A549 (cell line): ENCODE data around the gene BSND. TPM values are rescaled to one million over a fixed set of nuclear protein-coding genes. Genes with fewer than 3 reads are reported as not detected.

Experiments
- ATAC-seq, 2 experiments: fragments of 200-7000 bp in 1 of 2; fragments of >200 bp in 1 of 2; cut with Nextera tagmentation in 1 of 2; cut with Tn5 transposase in 1 of 2; 3 replicates each; pipeline versions ENCODE4 v1.8.0 to v1.9.1; 2018 to 2020; ENCODE audit warnings: mild to moderate bottlenecking in 1 of 2, moderate library complexity in 1 of 2
- CTCF ChIA-PET: fragments of 300-600 bp; sonication (Branson Sonifier 250); formaldehyde crosslinking; extraction: SDS; loops from one replicate; lab custom pipeline; 2021; ENCODE audit warnings: antibody characterized with exemption, inconsistent platforms; lab: Yijun Ruan, JAX
- POLR2A ChIA-PET: fragments of 350-600 bp; formaldehyde crosslinking; extraction: SDS; loops from one replicate; lab custom pipeline; 2021; ENCODE audit warnings: antibody characterized with exemption, inconsistent platforms; lab: Yijun Ruan, JAX
- DNase-seq, 2 experiments: peaks; one replicate each; pipeline versions ENCODE4 v3.0.0 to v3.0.0-alpha.2; 2011 to 2016; ENCODE audit warnings: low read depth in 1 of 2, low spot score in 1 of 2
- FAIRE-seq: peaks from 2 replicates; lab custom pipeline; 2011; peaks lifted over from hg19 to GRCh38; lab: Jason Lieb, UNC
- H3K27ac ChIP-seq, 2 experiments: fragments of >200 bp; sonication (Bioruptor Twin); formaldehyde crosslinking; 3 replicates each; pipeline ENCODE4 v1.5.1; 2016 to 2017
- H3K4me1 ChIP-seq: fragments of >200 bp; sonication (Bioruptor Twin); formaldehyde crosslinking; 3 replicates; pipeline ENCODE4 v1.6.1; 2016
- H3K4me2 ChIP-seq: fragments of >200 bp; sonication (Bioruptor Twin); formaldehyde crosslinking; 3 replicates; pipeline ENCODE4 v1.6.1; 2016
- H3K4me3 ChIP-seq: fragments of >200 bp; sonication (Bioruptor Twin); formaldehyde crosslinking; 3 replicates; pipeline ENCODE4 v1.5.1; 2016
- H3K9me3 ChIP-seq: fragments of >200 bp; sonication (Bioruptor Twin); formaldehyde crosslinking; 3 replicates; pipeline ENCODE4 v1.6.1; 2016
- ATOH8 ChIP-seq: fragments of 250-450 bp; sonication (Bioruptor Pico); IDR thresholded peaks from 2 replicates; pipeline ENCODE4 v1.5.0; 2020; ENCODE audit warnings: low read depth, mild to moderate bottlenecking, moderate library complexity
- CBX2 ChIP-seq: fragments of 200-600 bp; sonication (generic); IDR thresholded peaks from 2 replicates; pipeline ENCODE4 v1.6.1; 2016; ENCODE audit warnings: low read depth, mild to moderate bottlenecking, borderline replicate concordance
- CBX8 ChIP-seq: fragments of 200-600 bp; sonication (generic); IDR thresholded peaks from 2 replicates; pipeline ENCODE4 v1.6.1; 2016
- CHD2 ChIP-seq: fragments of 150-350 bp; IDR thresholded peaks from 2 replicates; pipeline ENCODE4 v1.6.1; 2014; ENCODE audit warnings: low read length; ENCODE audit not compliant: partially characterized antibody
- CTCF ChIP-seq: fragments of >200 bp; sonication (Bioruptor Twin); formaldehyde crosslinking; IDR thresholded peaks from 3 replicates; pipeline ENCODE4 v1.5.1; 2016
- EHF ChIP-seq: fragments of 250-450 bp; sonication (Bioruptor Pico); IDR thresholded peaks from 2 replicates; pipeline ENCODE4 v1.5.0; 2020; ENCODE audit warnings: mild to moderate bottlenecking
- HDAC2 ChIP-seq: fragments of 200-600 bp; sonication (generic); IDR thresholded peaks from 2 replicates; pipeline ENCODE4 v1.6.1; 2016
- HES2 ChIP-seq: fragments of >200 bp; sonication (Bioruptor Twin); formaldehyde crosslinking; IDR thresholded peaks from 2 replicates; pipeline ENCODE4 v1.6.1; 2016
- HOXA7 ChIP-seq: fragments of 250-450 bp; sonication (Bioruptor Pico); IDR thresholded peaks from 2 replicates; pipeline ENCODE4 v1.5.0; 2020; ENCODE audit warnings: mild to moderate bottlenecking, moderate library complexity
- JUNB ChIP-seq: fragments of >200 bp; sonication (Bioruptor Twin); formaldehyde crosslinking; IDR thresholded peaks from 2 replicates; pipeline ENCODE4 v1.6.1; 2016
- KDM1A ChIP-seq: fragments of 200-600 bp; sonication (generic); IDR thresholded peaks from 2 replicates; pipeline ENCODE4 v1.6.1; 2016; ENCODE audit warnings: low read depth, mild to moderate bottlenecking
- KDM5A ChIP-seq: fragments of 200-600 bp; sonication (generic); IDR thresholded peaks from 2 replicates; pipeline ENCODE4 v1.6.1; 2016; ENCODE audit warnings: antibody characterized with exemption, mild to moderate bottlenecking
- NR3C1 ChIP-seq: fragments of >200 bp; sonication (Bioruptor Twin); formaldehyde crosslinking; IDR thresholded peaks from 3 replicates; pipeline ENCODE4 v1.6.1; 2017
- REST ChIP-seq: fragments of 200-600 bp; sonication (generic); IDR thresholded peaks from 2 replicates; pipeline ENCODE4 v1.6.1; 2016; ENCODE audit warnings: antibody characterized with exemption, mild to moderate bottlenecking, moderate library complexity
- RFX5 ChIP-seq: fragments of 450-650 bp; IDR thresholded peaks from 2 replicates; pipeline ENCODE4 v1.7.1; 2014; ENCODE audit warnings: antibody characterized with exemption, mild to moderate bottlenecking, moderate library complexity
- RNF2 ChIP-seq: fragments of 200-600 bp; sonication (generic); IDR thresholded peaks from 2 replicates; pipeline ENCODE4 v1.6.1; 2016; ENCODE audit warnings: low read depth, mild to moderate bottlenecking, antibody characterized with exemption, moderate library complexity, borderline replicate concordance
- WGBS: methylation state at CpG from one replicate; pipeline ENCODE4 v1.1.6; 2017; ENCODE audit errors: missing lambda C conversion rate; 5-methylcytosine and 5-hydroxymethylcytosine counted together
- polyA plus RNA-seq, 4 experiments: library from polyadenylated mRNA; depleted of rRNA in 3 of 4; stranded (reverse); fragments of >200 nt; fragmentation: RNase III in 1 of 4; extraction: RNeasy Plus Mini Kit Qiagen cat#74134 plus additional on column Dnase treatment in 1 of 4; gene quantifications; 2 replicates in 3 of 4; 3 replicates in 1 of 4; pipeline ENCODE4 v1.2.3, GENCODE V29; 2011 to 2017
- TF ChIP-seq, protein P1 (sequence below): IDR thresholded peaks from 2 replicates; pipeline ENCODE4 v1.6.1; 2012
- TF ChIP-seq, protein P2 (sequence below): fragments of >200 bp; sonication (Bioruptor Twin); formaldehyde crosslinking; IDR thresholded peaks from 3 replicates; pipeline ENCODE4 v1.6.1; 2016
- TF ChIP-seq, protein P3 (sequence below): IDR thresholded peaks from 2 replicates; pipeline ENCODE4 v1.6.1; 2012

The BSND gene
- polyA plus RNA-seq, 2 of the 4 experiments (the other 2 are of a cell fraction) = not detected

DNA sequence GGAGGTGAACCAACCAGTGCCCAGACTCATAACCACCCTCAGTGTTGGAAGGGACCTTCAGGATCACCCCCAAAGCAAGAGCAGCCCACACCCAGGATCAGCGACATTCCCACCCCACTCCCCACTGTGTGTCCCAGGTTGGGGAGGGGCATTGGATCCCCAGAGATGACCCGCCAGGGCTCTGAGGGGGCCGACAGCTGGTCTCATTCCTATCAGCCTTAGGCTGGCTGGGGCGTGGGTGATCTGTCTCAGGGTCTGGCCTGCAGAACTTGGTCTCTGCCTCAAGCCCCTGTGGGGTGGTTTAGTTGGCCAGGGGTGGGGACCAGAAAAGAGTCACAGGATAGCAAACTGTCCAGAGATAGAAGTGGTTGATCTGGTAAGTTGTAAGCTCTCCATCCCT lies 7.8 kb upstream of the BSND start:
- ChIA-PET CTCF (interaction anchor here (1.1 to 20.8 kb wide), 3 partner anchors 31 to 45 kb away, joined by 3 to 451 read pairs (median 4); no protein-coding TSS in a partner anchor), POLR2A (no interaction called here)
- TF ChIP-seq RFX5 = no peak
- TF ChIP-seq EHF (CRISPR knock-in tag) = no peak
- TF ChIP-seq KDM1A = no peak
- TF ChIP-seq NR3C1 = no peak
- TF ChIP-seq JUNB = no peak
- TF ChIP-seq CTCF = no peak
- DNase-seq = no peak
- FAIRE-seq = no peak
- H3K4me3 ChIP-seq = no peak overlapping the region
- H3K4me2 ChIP-seq = no peak overlapping the region
- WGBS = 47% methylated on average over 3 of the region's 4 CpGs
- H3K27ac ChIP-seq = no peak overlapping the region
- no peak for ATAC-seq
- H3K9me3 ChIP-seq = no peaks in the 10 kb centered on the region
- no peaks in the 10 kb centered on the region for H3K4me1 ChIP-seq

DNA sequence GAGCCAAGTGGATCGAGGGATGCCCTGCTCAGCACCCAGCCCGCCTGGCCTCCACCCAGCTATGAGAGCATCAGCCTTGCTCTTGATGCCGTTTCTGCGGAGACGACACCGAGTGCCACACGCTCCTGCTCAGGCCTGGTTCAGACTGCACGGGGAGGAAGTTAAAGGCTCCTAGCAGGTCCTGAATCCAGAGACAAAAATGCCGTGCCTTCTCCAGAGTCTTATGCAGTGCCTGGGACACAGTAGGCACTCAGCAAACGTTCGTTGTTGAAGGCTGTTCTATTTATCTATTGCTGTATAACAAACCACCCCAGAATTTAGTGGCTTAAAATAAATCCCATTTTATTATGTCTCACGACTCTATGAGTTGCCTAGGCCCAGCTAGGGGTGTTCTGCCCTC lies 6.8 kb upstream of the BSND start:
- no peak for ATAC-seq
- Histone ChIP-seq H3K4me3 (no peak overlapping the region), H3K4me1 (0 out of 3 replicates have a peak, but pooled peaks cover 4% of the 10 kb centered on the region), H3K9me3 (no peaks in the 10 kb centered on the region)
- no peak for FAIRE-seq
- CTCF ChIA-PET = interaction anchor here (1.0 to 20.8 kb wide), 3 partner anchors 9 to 46 kb away, joined by 3 to 451 read pairs (median 3); no protein-coding TSS in a partner anchor
- DNase-seq = no peak
- 45% methylated on average over 4 of the region's 12 CpGs for WGBS
- TF ChIP-seq, protein P1, sequence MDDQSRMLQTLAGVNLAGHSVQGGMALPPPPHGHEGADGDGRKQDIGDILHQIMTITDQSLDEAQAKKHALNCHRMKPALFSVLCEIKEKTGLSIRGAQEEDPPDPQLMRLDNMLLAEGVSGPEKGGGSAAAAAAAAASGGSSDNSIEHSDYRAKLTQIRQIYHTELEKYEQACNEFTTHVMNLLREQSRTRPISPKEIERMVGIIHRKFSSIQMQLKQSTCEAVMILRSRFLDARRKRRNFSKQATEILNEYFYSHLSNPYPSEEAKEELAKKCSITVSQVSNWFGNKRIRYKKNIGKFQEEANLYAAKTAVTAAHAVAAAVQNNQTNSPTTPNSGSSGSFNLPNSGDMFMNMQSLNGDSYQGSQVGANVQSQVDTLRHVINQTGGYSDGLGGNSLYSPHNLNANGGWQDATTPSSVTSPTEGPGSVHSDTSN = no peak
- TF ChIP-seq, all 56 proteins: peak for 0
- no peak overlapping the region for H3K4me2 ChIP-seq
- no peak overlapping the region for H3K27ac ChIP-seq
- POLR2A ChIA-PET = no interaction called here

DNA sequence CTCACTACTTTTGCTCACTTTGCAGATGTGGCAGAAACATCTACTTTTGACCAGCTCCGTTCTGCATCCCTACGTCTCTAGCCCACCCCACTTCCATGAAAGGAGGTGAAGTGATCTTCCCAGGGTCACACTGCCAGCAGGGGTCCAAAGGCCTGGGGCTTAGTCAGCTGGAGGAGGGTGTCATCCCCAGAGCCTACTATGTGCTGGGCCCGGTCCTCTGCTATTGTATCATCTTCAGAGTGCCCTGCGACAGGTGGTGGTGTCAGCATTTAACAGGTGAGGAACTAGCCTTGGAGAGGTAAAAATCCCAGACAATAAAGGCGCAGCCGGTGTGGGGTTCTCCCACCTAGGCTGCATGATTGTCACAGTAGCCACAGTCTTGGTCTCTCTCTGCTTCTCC lies 5.6 kb upstream of the BSND start:
- TF ChIP-seq HES2 (no peak), HOXA7 (CRISPR knock-in tag) (no peak), ATOH8 (CRISPR knock-in tag) (no peak), CTCF (no peak), JUNB (no peak), CBX2 (no peak), CBX8 (no peak), CHD2 (no peak), EHF (CRISPR knock-in tag) (no peak), RNF2 (no peak), HDAC2 (no peak), KDM5A (no peak), REST (no peak)
- TF ChIP-seq, protein P2, sequence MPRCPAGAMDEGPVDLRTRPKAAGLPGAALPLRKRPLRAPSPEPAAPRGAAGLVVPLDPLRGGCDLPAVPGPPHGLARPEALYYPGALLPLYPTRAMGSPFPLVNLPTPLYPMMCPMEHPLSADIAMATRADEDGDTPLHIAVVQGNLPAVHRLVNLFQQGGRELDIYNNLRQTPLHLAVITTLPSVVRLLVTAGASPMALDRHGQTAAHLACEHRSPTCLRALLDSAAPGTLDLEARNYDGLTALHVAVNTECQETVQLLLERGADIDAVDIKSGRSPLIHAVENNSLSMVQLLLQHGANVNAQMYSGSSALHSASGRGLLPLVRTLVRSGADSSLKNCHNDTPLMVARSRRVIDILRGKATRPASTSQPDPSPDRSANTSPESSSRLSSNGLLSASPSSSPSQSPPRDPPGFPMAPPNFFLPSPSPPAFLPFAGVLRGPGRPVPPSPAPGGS = no peak
- TF ChIP-seq, protein P3, sequence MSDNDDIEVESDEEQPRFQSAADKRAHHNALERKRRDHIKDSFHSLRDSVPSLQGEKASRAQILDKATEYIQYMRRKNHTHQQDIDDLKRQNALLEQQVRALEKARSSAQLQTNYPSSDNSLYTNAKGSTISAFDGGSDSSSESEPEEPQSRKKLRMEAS = no peak
- Histone ChIP-seq H3K9me3 (no peaks in the 10 kb centered on the region), H3K4me1 (0 out of 3 replicates have a peak, but pooled peaks cover 4% of the 10 kb centered on the region), H3K27ac (no peak overlapping the region), H3K4me2 (no peak overlapping the region), H3K4me3 (no peak overlapping the region)
- FAIRE-seq (no peak), ATAC-seq (no peak), DNase-seq (no peak)
- POLR2A ChIA-PET = no interaction called here
- WGBS = 91% methylated on average over 4 of the region's 6 CpGs
- CTCF ChIA-PET = interaction anchor here (0.9 to 20.8 kb wide), 4 partner anchors 9 to 47 kb away, joined by 3 to 451 read pairs (median 3); no protein-coding TSS in a partner anchor
